DND-41 (cell line): ENCODE data around the gene GALNT1.

ENCODE experiments used
- ATAC-seq: fragments of 200-7000 bp; cut with Tn5 transposase; 3 replicates; pipeline ENCODE4 v1.9.1; 2021; ENCODE audit warnings: low read depth; ENCODE audit not compliant: insufficient read depth
- DNase-seq: peaks from one replicate; pipeline ENCODE4 v3.0.0-alpha.2; 2020
- H2AFZ ChIP-seq: 2 replicates; pipeline ENCODE4 v1.6.0; 2012; ENCODE audit warnings: low read depth, low read length
- H3K27ac ChIP-seq: 2 replicates; pipeline ENCODE4 v1.5.1; 2012; ENCODE audit warnings: low read length, inconsistent platforms
- H3K27me3 ChIP-seq: fragments of 200-600 bp; sonication (generic); 2 replicates; pipeline ENCODE4 v1.6.0; 2012; ENCODE audit warnings: low read length, mild to moderate bottlenecking, inconsistent platforms; ENCODE audit not compliant: insufficient read depth, poor library complexity
- H3K36me3 ChIP-seq: 2 replicates; pipeline ENCODE4 v1.5.1; 2012; ENCODE audit warnings: low read length, inconsistent platforms; ENCODE audit not compliant: insufficient read depth
- H3K4me1 ChIP-seq: 2 replicates; pipeline ENCODE4 v1.5.1; 2012; ENCODE audit warnings: mild to moderate bottlenecking, low read length; ENCODE audit not compliant: insufficient read depth
- H3K4me2 ChIP-seq: 2 replicates; pipeline ENCODE4 v1.6.0; 2012; ENCODE audit warnings: mild to moderate bottlenecking, moderate library complexity, low read length, inconsistent platforms; ENCODE audit not compliant: insufficient read depth
- H3K4me3 ChIP-seq, 2 experiments: fragments of 200-600 bp in 1 of 2; shearing (Covaris generic) in 1 of 2; 2 replicates each; pipeline ENCODE4 v1.5.1; 2012 to 2016; ENCODE audit warnings: inconsistent platforms in 2 of 2, low read length in 2 of 2, mild to moderate bottlenecking in 2 of 2, low read depth in 1 of 2, moderate library complexity in 1 of 2
- H3K79me2 ChIP-seq: 2 replicates; pipeline ENCODE4 v1.6.0; 2012; ENCODE audit warnings: low read length, inconsistent platforms; ENCODE audit not compliant: insufficient read depth
- H3K9ac ChIP-seq: 2 replicates; pipeline ENCODE4 v1.6.0; 2012; ENCODE audit warnings: low read depth, mild to moderate bottlenecking, inconsistent platforms, low read length, moderate library complexity
- H3K9me3 ChIP-seq: 2 replicates; pipeline ENCODE4 v1.5.1; 2012; ENCODE audit warnings: low read length, moderate library complexity, mild to moderate bottlenecking, inconsistent platforms; ENCODE audit not compliant: insufficient read depth, severe bottlenecking
- H4K20me1 ChIP-seq: 2 replicates; pipeline ENCODE4 v1.6.0; 2012; ENCODE audit warnings: low read length; ENCODE audit not compliant: insufficient read depth
- CTCF ChIP-seq: IDR thresholded peaks from 2 replicates; pipeline ENCODE4 v1.5.1; 2012; ENCODE audit warnings: borderline replicate concordance, low read length, moderate library complexity, mild to moderate bottlenecking; ENCODE audit not compliant: poor library complexity, severe bottlenecking; ENCODE audit errors: extremely low read depth
- EZH2 ChIP-seq: IDR thresholded peaks from 3 replicates; pipeline ENCODE4 v1.6.1; 2012; ENCODE audit warnings: borderline replicate concordance, low read depth, mild to moderate bottlenecking, moderate library complexity, low read length, inconsistent platforms; ENCODE audit not compliant: severe bottlenecking

The GALNT1 gene

GRCh38 chr18:35589546-35589945 is 8.0 kb downstream of the GALNT1 start:
- Histone ChIP-seq H3K27ac (no peak overlapping the region), H2AFZ (no peak overlapping the region), H3K4me1 (no peaks in the 10 kb centered on the region), H3K79me2 (peaks cover 91% of the 10 kb centered on the region), H3K4me2 (no peak overlapping the region), H3K9ac (no peak overlapping the region), H4K20me1 (peaks cover 42% of the 10 kb centered on the region), H3K27me3 (no peaks in the 10 kb centered on the region), H3K4me3 (no peak overlapping the region), H3K9me3 (peaks cover 9% of the 10 kb centered on the region), H3K36me3 (0 out of 2 replicates have a peak, but pooled peaks cover 1% of the 10 kb centered on the region)
- ATAC-seq (no peak), DNase-seq (no peak)
- TF ChIP-seq CTCF (no peak), EZH2 (no peak)

- H3K9ac ChIP-seq: no peak overlapping the region
- H3K4me2 ChIP-seq: no peak overlapping the region
- H3K36me3 ChIP-seq: no peaks in the 10 kb centered on the region
- H3K4me3 ChIP-seq: no peak overlapping the region
- no peak for DNase-seq
- peaks cover 9% of the 10 kb centered on the region for H3K9me3 ChIP-seq
- H3K4me1 ChIP-seq: no peaks in the 10 kb centered on the region
- no peak overlapping the region for H2AFZ ChIP-seq
- peaks cover 85% of the 10 kb centered on the region for H3K79me2 ChIP-seq
- peaks cover 43% of the 10 kb centered on the region for H4K20me1 ChIP-seq
- TF ChIP-seq EZH2 (no peak), CTCF (no peak)
- no peak overlapping the region for H3K27ac ChIP-seq
- no peak; the same call in 2 of the 3 replicates for ATAC-seq
- H3K27me3 ChIP-seq: no peaks in the 10 kb centered on the region
Measured at GRCh38 chr18:35590935-35591334, 9.4 kb downstream of the GALNT1 start.

GRCh38 chr18:35592298-35592697 is 10.8 kb downstream of the GALNT1 start:
- H3K4me1 ChIP-seq: no peaks in the 10 kb centered on the region
- H3K4me3 ChIP-seq: no peak overlapping the region
- ATAC-seq (no peak), DNase-seq (no peak)
- H3K9ac ChIP-seq: no peak overlapping the region
- H2AFZ ChIP-seq: no peak overlapping the region
- H3K27ac ChIP-seq: no peak overlapping the region
- no peaks in the 10 kb centered on the region for H3K27me3 ChIP-seq
- TF ChIP-seq CTCF: no peak
- H3K9me3 ChIP-seq: peaks cover 7% of the 10 kb centered on the region
- peaks cover 82% of the 10 kb centered on the region for H3K79me2 ChIP-seq
- peaks cover 43% of the 10 kb centered on the region for H4K20me1 ChIP-seq
- no peaks in the 10 kb centered on the region for H3K36me3 ChIP-seq
- no peak overlapping the region for H3K4me2 ChIP-seq

GRCh38 chr18:35593859-35594258 is 12.3 kb downstream of the GALNT1 start:
- no peak overlapping the region for H3K27ac ChIP-seq
- H3K79me2 ChIP-seq: peaks cover 73% of the 10 kb centered on the region
- H3K4me1 ChIP-seq: no peaks in the 10 kb centered on the region
- no peak overlapping the region for H2AFZ ChIP-seq
- no peak overlapping the region for H3K4me2 ChIP-seq
- no peaks in the 10 kb centered on the region for H3K27me3 ChIP-seq
- DNase-seq: no peak
- ATAC-seq: no peak
- H3K4me3 ChIP-seq: no peak overlapping the region
- TF ChIP-seq CTCF (no peak), EZH2 (no peak)
- H4K20me1 ChIP-seq: peaks cover 42% of the 10 kb centered on the region
- H3K36me3 ChIP-seq: no peaks in the 10 kb centered on the region
- H3K9ac ChIP-seq: no peak overlapping the region
- H3K9me3 ChIP-seq: no peaks in the 10 kb centered on the region
